CD4-positive, alpha-beta T cell treated with Interleukin-15 for 1 hour (primary cell): ENCODE results near the gene FILIP1.

Experiments used
- DNase-seq: peaks from one replicate; pipeline ENCODE4 v3.0.0-alpha.2; 2020

The FILIP1 gene

GRCh38 chr6:75287424-75287823 lies 206.2 kb downstream of the FILIP1 start:
- no peak for DNase-seq

GRCh38 chr6:75286955-75287354 lies 206.6 kb downstream of the FILIP1 start:
- no peak for DNase-seq

- DNase-seq: no peak
These were observed 208.3 kb downstream of the FILIP1 start for GRCh38 chr6:75285283-75285639.

DNA sequence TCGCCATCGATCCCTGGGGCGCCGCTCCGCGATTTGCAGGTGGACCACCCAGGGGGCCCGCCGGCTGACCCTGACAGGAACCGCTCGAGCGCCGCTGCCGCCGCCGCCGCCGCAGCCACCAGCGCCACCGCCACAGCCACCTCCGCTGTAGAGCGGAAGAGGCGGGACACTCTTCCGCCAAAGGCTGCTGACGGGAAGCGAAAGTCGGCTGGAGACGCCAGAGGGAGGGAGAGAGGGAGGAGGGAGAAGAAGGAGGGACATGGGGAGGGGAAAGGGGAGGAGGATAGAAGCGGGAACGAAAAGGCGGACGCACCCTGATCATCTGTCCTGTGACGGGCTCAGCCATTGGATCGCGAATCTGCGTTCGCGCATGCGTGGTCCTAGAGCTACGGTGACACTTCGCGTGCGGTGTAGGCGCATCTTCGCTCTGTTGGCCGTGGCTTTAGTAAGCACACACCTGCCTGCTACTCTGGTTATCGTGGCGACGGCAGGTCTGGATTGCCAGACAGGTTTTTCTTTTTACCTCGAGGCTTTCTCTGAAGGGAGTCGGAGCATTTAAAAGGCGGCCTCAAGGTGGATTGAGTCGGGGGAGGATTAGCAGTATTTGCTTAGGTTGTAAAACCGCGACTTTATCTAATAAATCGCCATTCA lies 208.8 kb downstream of the FILIP1 start, which contains the start of gene TMEM30A:
TSS of gene TMEM30A (minus strand) at position 161 of the 651 bp plus-strand sequence. CDS start at position 7, 154 bp downstream.
- peak; percentile 98 for DNase-seq

DNA sequence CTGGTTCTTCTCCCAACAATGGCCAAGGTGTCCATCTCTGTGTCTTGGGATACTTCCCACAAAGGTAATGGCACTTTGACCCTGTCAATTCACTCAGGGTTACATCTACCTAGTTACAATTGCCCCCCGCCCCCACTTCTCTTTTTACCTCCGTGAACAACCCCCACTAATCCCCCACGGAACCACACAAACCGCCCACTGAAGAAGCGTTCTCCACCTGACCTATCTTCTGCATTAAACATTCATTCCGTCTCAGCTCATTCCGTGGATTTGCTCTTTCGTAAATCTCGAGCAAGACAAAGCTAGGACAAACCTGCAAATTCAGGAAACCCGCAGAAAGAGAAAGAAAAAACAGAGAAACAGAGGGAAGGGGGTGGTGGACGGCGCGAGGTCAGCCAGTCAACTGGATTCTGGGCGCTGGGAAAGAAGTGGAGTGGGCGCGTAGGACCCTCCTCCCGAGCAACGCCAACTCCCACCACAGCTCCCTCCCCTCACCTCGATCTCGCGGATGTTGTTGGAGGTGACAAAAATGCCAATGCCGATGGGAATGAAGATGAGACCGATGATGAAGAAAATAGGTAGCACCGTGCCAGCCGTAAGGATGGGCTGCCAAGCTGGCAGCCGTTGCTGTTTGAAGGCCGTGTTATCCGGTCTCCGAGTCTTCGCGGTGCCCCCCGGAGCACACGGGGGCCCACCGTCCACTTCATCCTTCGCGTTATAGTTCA lies 209.5 kb downstream of the FILIP1 start:
- no peak for DNase-seq

- no peak for DNase-seq
These were observed 210.9 kb downstream of the FILIP1 start for GRCh38 chr6:75282706-75283105.

- DNase-seq: no peak
These were observed 211.9 kb downstream of the FILIP1 start for GRCh38 chr6:75281653-75282052.

- no peak for DNase-seq
These were observed 213.3 kb downstream of the FILIP1 start for GRCh38 chr6:75280131-75280855.

DNA sequence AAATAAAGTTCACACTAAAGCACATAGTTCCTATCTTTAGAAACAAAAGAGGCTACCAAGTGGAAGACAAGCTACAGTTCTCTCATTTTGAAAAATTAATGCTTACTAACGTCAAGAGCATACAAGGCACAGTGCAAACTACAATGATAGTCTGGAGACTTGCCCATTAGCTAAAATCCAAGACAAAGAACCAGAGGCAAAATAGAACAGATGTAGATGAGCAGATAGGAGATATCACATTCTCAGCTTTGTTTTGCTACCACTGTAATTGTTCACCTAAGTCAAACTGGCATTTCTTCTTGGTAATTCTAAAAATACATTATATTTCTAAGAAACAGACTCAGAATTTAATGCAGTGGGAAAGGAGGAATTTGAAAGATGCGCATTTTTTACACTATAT lies 214.2 kb downstream of the FILIP1 start:
- DNase-seq: no peak

- DNase-seq: no peak
These were observed 215.0 kb downstream of the FILIP1 start for GRCh38 chr6:75278474-75279077.

DNA sequence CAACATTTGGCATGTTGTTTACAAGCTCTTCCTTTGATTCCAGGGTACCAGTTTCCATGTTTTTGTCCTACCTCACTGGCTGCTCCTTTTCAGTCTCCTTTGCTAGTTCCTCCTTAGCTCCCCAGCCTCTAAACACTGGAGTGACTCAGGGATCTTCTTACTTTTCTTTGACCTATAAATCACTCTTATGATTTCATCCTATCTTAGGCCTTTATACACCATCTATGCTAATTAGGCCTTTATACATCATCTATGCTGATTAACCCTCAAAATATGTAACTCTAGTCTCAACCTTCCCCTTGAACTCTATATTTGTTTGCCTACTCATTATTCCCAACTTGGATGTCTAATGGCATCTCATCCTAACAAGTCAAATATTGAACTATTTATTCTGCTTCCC lies 218.5 kb downstream of the FILIP1 start:
- no peak for DNase-seq

DNA sequence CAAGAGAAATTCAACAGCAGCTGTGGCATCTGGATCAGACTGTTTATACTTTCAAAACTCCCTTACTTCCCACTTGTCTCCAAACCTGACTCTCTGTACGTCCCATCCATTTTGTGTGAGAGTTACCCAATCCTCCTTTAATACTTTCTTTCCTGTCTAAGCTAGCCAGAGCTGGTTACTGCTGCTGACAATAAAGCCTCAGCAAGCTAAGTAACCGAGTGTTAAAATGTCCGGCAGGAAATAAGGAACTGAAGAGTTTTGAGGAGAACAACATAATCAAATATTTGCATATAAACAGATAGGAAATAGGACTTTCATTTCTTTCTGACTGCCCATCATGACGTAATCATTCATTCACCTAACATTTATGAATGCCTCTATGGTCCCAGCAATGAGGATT lies 220.6 kb downstream of the FILIP1 start:
- DNase-seq: no peak

DNA sequence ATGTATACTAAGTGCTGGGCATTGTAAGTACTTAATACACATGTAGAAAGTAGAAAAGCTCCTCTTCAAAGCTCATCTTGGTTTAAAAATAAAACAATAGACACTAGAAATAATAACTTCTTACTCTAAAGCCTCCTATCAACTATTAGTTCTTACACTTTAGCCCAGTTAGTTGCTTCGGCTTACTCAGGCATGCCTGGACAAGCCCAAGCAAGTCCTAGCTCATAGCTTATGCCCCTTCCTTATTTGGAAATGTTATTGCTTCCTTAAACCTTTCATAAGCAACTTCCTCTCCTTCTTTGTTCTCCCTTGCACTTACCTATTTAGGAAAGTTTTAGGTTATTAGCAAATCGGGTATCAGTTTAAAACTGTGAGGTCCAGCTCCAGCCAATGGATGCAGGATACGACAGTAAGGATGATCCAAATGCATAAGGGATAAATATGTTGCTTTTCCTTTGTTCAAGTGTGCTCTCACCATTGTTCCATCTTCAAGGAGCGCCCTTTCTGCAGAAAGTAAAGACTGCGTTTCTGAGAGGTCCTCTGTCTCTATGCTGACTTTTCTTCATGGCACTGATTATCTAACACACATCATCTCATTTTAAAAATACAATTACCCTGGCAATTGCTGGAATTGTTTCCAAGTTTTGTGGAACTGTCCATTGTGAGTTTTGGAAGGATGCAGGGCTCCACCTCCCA lies 221.3 kb downstream of the FILIP1 start:
- no peak for DNase-seq

GRCh38 chr6:75268988-75269354 lies 224.6 kb downstream of the FILIP1 start:
- no peak for DNase-seq

DNA sequence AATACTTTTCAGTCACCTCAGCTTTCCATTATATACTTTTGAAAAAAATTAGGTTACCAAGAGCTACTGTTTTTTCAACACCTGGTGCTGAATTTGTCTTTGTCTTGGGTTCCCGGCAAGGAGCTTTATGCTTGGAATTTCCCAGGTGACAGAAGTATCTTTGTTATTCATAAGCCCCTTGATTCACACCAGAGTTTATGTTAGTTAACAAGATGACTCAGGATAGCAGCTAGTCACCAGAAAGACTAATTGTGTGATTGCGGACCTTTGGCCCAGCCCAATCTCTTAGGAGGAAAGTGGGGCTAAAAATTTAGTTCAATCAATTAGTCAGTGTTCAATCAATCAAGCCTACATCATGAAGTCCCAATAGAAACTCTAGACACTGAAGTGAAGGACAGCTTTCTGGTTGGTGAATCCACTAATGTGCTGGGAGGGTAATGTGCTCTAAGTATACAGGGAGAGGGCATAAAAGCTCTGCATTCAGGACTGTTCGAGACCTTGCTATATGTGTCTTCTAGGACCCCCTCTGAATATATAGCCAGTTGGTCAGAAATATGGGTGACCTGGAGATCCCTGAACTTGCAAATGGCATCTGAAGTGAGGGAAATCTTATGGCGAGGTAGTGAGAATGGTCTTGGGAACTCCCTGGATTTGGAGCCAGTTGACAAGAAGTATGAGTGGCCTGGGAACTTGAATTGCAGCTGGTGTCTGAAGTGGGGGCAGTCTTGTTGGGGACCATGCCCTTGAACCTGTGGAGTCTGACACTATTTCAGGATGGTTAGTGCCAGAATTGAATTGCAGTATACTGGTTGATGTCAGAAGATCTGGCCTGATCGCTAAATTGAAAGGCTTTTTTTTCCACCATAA lies 225.2 kb downstream of the FILIP1 start:
- DNase-seq: no peak

GRCh38 chr6:75267461-75267860 lies 226.1 kb downstream of the FILIP1 start:
- no peak for DNase-seq

- no peak for DNase-seq
These were observed 226.8 kb downstream of the FILIP1 start for GRCh38 chr6:75266716-75267291.

- no peak for DNase-seq
These were observed 230.2 kb downstream of the FILIP1 start for GRCh38 chr6:75263401-75263750.

DNA sequence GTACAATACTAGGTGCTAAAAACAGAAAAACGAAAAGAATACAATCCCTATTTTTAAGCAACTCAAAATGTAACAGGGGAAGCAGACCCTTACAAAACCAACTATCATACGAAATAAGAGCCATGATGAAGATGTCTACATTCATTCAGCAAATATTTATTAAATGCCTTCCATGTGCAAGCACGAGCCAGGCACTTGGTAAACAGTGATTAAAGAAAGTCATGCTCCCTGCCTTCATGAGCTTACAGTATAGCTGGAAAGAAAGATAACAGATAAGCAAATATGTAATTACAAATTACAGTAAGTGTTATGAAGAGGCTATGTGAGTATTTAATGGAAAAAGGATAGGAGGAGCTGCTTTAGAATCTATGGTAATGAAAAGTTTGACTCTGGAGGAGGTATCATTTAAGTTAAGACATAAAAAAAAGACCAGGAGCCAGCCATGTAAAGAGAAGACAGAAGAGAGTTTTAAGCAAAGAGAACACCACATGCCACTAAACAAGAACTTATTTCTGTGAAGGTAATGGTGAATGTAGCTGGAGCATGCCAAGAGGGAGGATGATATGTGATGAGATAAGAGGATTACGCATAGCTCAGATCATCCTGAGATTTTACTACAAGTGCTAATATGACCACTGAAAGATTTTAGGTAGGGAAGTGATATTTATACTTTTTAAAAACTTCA lies 230.7 kb downstream of the FILIP1 start:
- no peak for DNase-seq

- no peak for DNase-seq
These were observed 232.3 kb downstream of the FILIP1 start for GRCh38 chr6:75261299-75261698.
